Tibial nerve (tissue), 4 donors: ENCODE data around the gene C13orf46. TPM values are rescaled to one million over a fixed set of nuclear protein-coding genes. Genes with fewer than 3 reads are reported as not detected.

Source experiments
- DNase-seq, 2 donors: peaks; one replicate each; pipeline ENCODE4 v3.0.0-alpha.2; 2019; ENCODE audit warnings: low spot score in 2 of 2
- H3K27ac ChIP-seq, 4 donors: fragments of 200-600 bp; sonication (generic) in 3 of 4; one replicate each; pipeline ENCODE4 v1.5.1; 2017 to 2019; ENCODE audit warnings: mild to moderate bottlenecking in 1 of 4
- H3K27me3 ChIP-seq, 2 donors: fragments of 200-600 bp; sonication (generic) in 1 of 2; one replicate each; pipeline versions ENCODE4 v1.5.1 to v1.6.0; 2017 to 2019
- H3K36me3 ChIP-seq, 3 donors: fragments of 200-600 bp; sonication (generic); one replicate each; pipeline ENCODE4 v1.5.1; 2018 to 2019
- H3K4me1 ChIP-seq, 4 donors: fragments of 200-600 bp; sonication (generic) in 3 of 4; one replicate each; pipeline ENCODE4 v1.5.1; 2017 to 2019
- H3K4me3 ChIP-seq, 4 donors: fragments of 200-600 bp; sonication (generic) in 3 of 4; one replicate each; pipeline ENCODE4 v1.5.1; 2017 to 2019; ENCODE audit warnings: mild to moderate bottlenecking in 1 of 4, moderate library complexity in 1 of 4
- H3K9me3 ChIP-seq, 4 donors: fragments of 200-600 bp; sonication (generic) in 3 of 4; one replicate each; pipeline ENCODE4 v1.5.1; 2017 to 2019
- CTCF ChIP-seq, 5 experiments: fragments of 200-600 bp in 3 of 5; fragments of 450-650 bp in 2 of 5; sonication (generic) in 3 of 5; IDR thresholded peaks; one replicate each; pipeline ENCODE4 v1.5.1; 2016 to 2019; ENCODE audit warnings: antibody characterized with exemption in 5 of 5, mild to moderate bottlenecking in 3 of 5, moderate library complexity in 2 of 5
- EP300 ChIP-seq, 2 donors: sonication (generic); formaldehyde crosslinking; IDR thresholded peaks; one replicate each; pipeline ENCODE4 v1.6.1; 2017; ENCODE audit warnings: antibody characterized with exemption in 2 of 2, mild to moderate bottlenecking in 1 of 2
- POLR2A ChIP-seq, 2 donors: fragments of 450-650 bp; IDR thresholded peaks; one replicate each; pipeline ENCODE4 v1.6.1; 2017; ENCODE audit warnings: antibody characterized with exemption in 2 of 2, mild to moderate bottlenecking in 2 of 2, moderate library complexity in 2 of 2
- WGBS, 2 donors: methylation state at CpG; one replicate each; pipeline ENCODE4 v1.1.5; 2018; 5-methylcytosine and 5-hydroxymethylcytosine counted together
- total RNA-seq, 4 donors: library from RNA; depleted of rRNA; stranded (reverse); fragments of >200 nt; gene quantifications; one replicate each; pipeline ENCODE4 v1.1.0, GENCODE V29; 2016

C13orf46 gene
- total RNA-seq, 4 donors from 2014 or later = 3.3 to 17.7 (median 4.1) TPM

GRCh38 chr13:113903912-113904311 is 70.0 kb downstream of the C13orf46 start:
- WGBS, 2 donors = 79 to 83% methylated on average over 9 of the region's 9 CpGs
- no peaks in the 10 kb centered on the region for H3K27me3 ChIP-seq
- peaks cover 0 to 15% (median 3%) of the 10 kb centered on the region in 4 donors for H3K4me1 ChIP-seq
- no peak for TF ChIP-seq POLR2A (IDR thresholded peaks at IDR 0.05)
- no peak for TF ChIP-seq CTCF (IDR thresholded peaks at IDR 0.05)
- TF ChIP-seq EP300 (IDR thresholded peaks at IDR 0.05) = no peak
- DNase-seq = no peak
- no peaks in the 10 kb centered on the region for H3K9me3 ChIP-seq
- no peak overlapping the region for H3K4me3 ChIP-seq
- no peaks in the 10 kb centered on the region for H3K36me3 ChIP-seq
- H3K27ac ChIP-seq = no peak overlapping the region

Other genes starting within 250 kb of the C13orf46 start
- gene TMEM255B, start 214.8 kb downstream of the C13orf46 start, total RNA-seq = 10 to 100 TPM in 2 of 4 donors, 1 to 10 TPM in 2; 3.3 to 21.6 (median 10.9) TPM
- gene GAS6, start 110.0 kb downstream of the C13orf46 start, total RNA-seq = 100 to 1,000 TPM; 317 to 697 (median 547) TPM
- 10 to 100 TPM; 36.2 to 63.3 (median 46.3) TPM for gene RASA3, start 158.5 kb upstream of the C13orf46 start, total RNA-seq
- not detected for gene CFAP97D2, start 205.2 kb upstream of the C13orf46 start, total RNA-seq